Retinal pigment epithelial cell (primary cell): ENCODE results near the gene ITLN1.
"Not testable (repeated sequence)": the region's sequence is repeated elsewhere in the genome, so short reads cannot be mapped to it uniquely, and the experiment has no call there.

Experiments used
- DNase-seq: peaks from one replicate; pipeline ENCODE4 v3.0.0-alpha.2; 2010; ENCODE audit warnings: low read depth
- H3K4me3 ChIP-seq: 2 replicates; pipeline ENCODE4 v1.5.1; 2011; ENCODE audit warnings: mild to moderate bottlenecking, low read length, control low read depth, moderate library complexity
- TF ChIP-seq, protein P1 (sequence below): conservative IDR thresholded peaks from 2 replicates; pipeline ENCODE4 v1.5.1; 2011; ENCODE audit warnings: low read depth, low read length, control low read depth, inconsistent platforms

ITLN1 gene

DNA sequence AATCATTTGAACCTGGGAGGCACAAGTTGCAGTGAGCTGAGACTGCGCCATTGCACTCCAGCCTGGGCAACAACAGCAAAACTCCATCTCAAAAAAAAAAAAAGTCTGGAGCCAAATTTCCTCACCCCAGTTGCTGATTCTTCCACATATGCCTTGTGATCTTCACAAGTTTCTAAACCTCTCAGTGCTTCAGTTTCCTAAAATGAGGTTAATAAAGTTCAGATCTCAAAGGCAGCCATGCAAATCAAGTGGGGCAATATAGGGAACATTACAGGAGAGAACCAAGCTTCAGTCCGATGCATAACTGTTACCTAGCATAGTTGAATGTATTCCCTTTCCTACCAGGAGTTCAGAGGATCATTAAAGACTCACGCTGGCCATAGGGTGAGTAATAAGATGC lies 4.8 kb downstream of the ITLN1 start:
- TF ChIP-seq, protein P1, sequence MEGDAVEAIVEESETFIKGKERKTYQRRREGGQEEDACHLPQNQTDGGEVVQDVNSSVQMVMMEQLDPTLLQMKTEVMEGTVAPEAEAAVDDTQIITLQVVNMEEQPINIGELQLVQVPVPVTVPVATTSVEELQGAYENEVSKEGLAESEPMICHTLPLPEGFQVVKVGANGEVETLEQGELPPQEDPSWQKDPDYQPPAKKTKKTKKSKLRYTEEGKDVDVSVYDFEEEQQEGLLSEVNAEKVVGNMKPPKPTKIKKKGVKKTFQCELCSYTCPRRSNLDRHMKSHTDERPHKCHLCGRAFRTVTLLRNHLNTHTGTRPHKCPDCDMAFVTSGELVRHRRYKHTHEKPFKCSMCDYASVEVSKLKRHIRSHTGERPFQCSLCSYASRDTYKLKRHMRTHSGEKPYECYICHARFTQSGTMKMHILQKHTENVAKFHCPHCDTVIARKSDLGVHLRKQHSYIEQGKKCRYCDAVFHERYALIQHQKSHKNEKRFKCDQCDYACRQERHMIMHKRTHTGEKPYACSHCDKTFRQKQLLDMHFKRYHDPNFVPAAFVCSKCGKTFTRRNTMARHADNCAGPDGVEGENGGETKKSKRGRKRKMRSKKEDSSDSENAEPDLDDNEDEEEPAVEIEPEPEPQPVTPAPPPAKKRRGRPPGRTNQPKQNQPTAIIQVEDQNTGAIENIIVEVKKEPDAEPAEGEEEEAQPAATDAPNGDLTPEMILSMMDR = no peak
- H3K4me3 ChIP-seq = no peak overlapping the region
- DNase-seq = no peak

- DNase-seq = no peak
- TF ChIP-seq, protein P1 = no peak
- no peak overlapping the region for H3K4me3 ChIP-seq
Measured at GRCh38 chr1:160879056-160879455, 5.9 kb downstream of the ITLN1 start.

DNA sequence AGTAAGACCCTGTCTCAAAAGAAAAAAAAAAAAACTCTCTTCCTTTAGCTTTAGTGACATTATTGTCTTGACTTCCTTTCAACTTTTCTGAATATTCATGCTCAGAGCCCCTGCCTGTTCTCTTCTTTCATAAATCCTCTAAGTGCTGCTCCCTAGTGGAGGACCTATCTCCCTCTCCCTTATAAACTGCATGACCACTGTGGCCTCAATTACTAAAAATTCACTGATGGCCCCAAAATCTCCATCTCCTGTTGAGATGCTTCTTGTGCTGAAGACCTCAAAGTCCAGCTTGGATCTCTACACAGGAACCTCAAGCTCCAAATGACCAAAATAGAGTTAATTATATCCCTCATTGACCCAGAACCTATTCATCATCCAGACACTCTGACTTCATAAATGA lies 7.8 kb downstream of the ITLN1 start:
- DNase-seq = no peak
- TF ChIP-seq, protein P1 = no peak
- H3K4me3 ChIP-seq = no peak overlapping the region

- TF ChIP-seq, protein P1 = no peak
- H3K4me3 ChIP-seq = no peak overlapping the region
- no peak for DNase-seq
Measured at GRCh38 chr1:160876311-160876710, 8.7 kb downstream of the ITLN1 start.

DNA sequence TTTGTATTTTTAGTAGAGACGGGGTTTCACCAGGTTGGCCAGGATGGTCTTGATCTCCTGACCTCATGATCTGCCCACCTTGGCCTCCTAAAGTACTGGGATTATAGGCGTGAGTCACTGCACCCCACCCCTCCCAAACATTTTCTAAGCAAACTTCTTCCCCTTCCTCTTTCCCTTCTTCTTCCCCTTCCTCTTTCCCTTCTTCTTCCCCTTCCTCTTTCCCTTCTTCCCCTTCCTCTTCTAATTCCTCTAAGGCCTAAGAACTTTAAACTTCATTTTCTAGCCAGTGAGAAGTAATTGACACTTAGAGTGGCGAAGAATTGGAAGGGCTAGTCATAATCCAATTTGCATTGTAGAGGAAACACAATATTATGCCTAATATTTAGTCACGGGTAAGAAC lies 9.4 kb downstream of the ITLN1 start:
- not testable (repeated sequence) for H3K4me3 ChIP-seq, DNase-seq

GRCh38 chr1:160874935-160875334 lies 10.0 kb downstream of the ITLN1 start:
- TF ChIP-seq, protein P1 = no peak
- DNase-seq = no peak
- no peak overlapping the region for H3K4me3 ChIP-seq

DNA sequence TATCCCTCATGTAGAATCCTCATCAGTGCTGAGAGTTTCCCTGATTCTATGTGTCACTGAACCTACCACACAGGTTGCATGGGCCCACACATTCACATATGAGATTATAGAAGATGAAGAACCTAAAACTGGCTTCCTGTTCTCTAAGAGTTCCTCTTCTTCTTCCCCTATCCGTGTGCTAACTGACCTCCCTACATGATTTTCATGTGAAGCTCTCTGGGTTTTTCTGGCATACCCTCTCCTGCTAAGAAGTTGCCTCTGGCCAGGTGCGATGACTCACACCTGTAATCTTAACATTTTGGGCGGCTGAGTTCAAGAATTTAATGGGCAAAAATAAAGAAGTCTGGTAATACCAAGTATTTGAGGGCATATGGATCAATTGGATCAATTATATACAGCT lies 16.8 kb downstream of the ITLN1 start:
- DNase-seq = no peak
- TF ChIP-seq, protein P1 = no peak
- H3K4me3 ChIP-seq = no peak overlapping the region

GRCh38 chr1:160867651-160868050 lies 17.3 kb downstream of the ITLN1 start:
- not testable (repeated sequence) for DNase-seq, H3K4me3 ChIP-seq
